Panc1 (cell line): ENCODE results near the gene ERG28. TPM values are rescaled to one million over a fixed set of nuclear protein-coding genes. Genes with fewer than 3 reads are reported as not detected.

Experiments
- ATAC-seq: fragments of 200-7000 bp; cut with Tn5 transposase; 2 replicates; pipeline ENCODE4 v1.9.1; 2020; ENCODE audit warnings: mild to moderate bottlenecking, moderate library complexity
- Bru-seq: library from RNA; stranded (reverse); fragments of 400-500 nt; gene quantifications from one replicate; lab custom pipeline; 2021; lab: Mats Ljungman, UMichigan
- BruChase-seq, 2 experiments: library from RNA; stranded (reverse); fragments of 400-500 nt; gene quantifications; one replicate each; lab custom pipeline; 2021; lab: Mats Ljungman, UMichigan
- BruUV-seq: library from RNA; stranded (reverse); fragments of 400-500 nt; replicated peaks from 2 replicates; lab custom pipeline; 2021; lab: Mats Ljungman, UMichigan
- CTCF ChIA-PET: fragments of 300-600 bp; sonication (Branson Sonifier 250); formaldehyde crosslinking; loops from one replicate; lab custom pipeline; 2022; ENCODE audit warnings: antibody characterized with exemption; lab: Charles Lee
- POLR2A ChIA-PET: fragments of 300-600 bp; sonication (Branson Sonifier 250); formaldehyde crosslinking; loops from one replicate; lab custom pipeline; 2022; ENCODE audit warnings: antibody characterized with exemption; lab: Charles Lee
- DNase-seq: peaks from one replicate; pipeline ENCODE4 v3.0.0-alpha.2; 2010; ENCODE audit warnings: low read depth, low spot score
- H3K27ac ChIP-seq: 2 replicates; pipeline ENCODE4 v1.5.1; 2011; ENCODE audit warnings: mild to moderate bottlenecking, low read length, inconsistent platforms
- H3K27me3 ChIP-seq: fragments of 200-500 bp; sonication (Bioruptor generic); 2 replicates; pipeline ENCODE4 v1.6.0; 2014; ENCODE audit warnings: low read length, inconsistent platforms; ENCODE audit not compliant: control insufficient read depth, insufficient read depth
- H3K36me3 ChIP-seq: fragments of 200-500 bp; sonication (Bioruptor generic); 2 replicates; pipeline ENCODE4 v1.5.1; 2014; ENCODE audit warnings: inconsistent platforms, mild to moderate bottlenecking, low read length, moderate library complexity; ENCODE audit not compliant: control insufficient read depth, insufficient read depth
- H3K4me1 ChIP-seq: 2 replicates; pipeline ENCODE4 v1.5.1; 2011; ENCODE audit warnings: inconsistent platforms, mild to moderate bottlenecking, low read length, moderate library complexity; ENCODE audit not compliant: control insufficient read depth, insufficient read depth
- H3K4me3 ChIP-seq, 2 experiments: 2 replicates each; pipeline ENCODE4 v1.5.1; 2011 to 2012; ENCODE audit warnings: low read depth in 2 of 2, low read length in 2 of 2, mild to moderate bottlenecking in 2 of 2, inconsistent platforms in 1 of 2, moderate library complexity in 1 of 2
- H3K9me3 ChIP-seq: fragments of 200-500 bp; sonication (Bioruptor generic); 2 replicates; pipeline ENCODE4 v1.5.1; 2014; ENCODE audit warnings: low read depth, mild to moderate bottlenecking, inconsistent platforms, low read length, moderate library complexity; ENCODE audit not compliant: control insufficient read depth, insufficient read depth
- POLR2AphosphoS5 ChIP-seq: IDR thresholded peaks from 2 replicates; pipeline ENCODE4 v1.6.1; 2012; ENCODE audit warnings: mild to moderate bottlenecking, low read depth, low read length, moderate library complexity
- SIN3A ChIP-seq: IDR thresholded peaks from 2 replicates; pipeline ENCODE4 v1.6.1; 2012; ENCODE audit warnings: low read depth, mild to moderate bottlenecking, low read length, moderate library complexity, borderline replicate concordance; ENCODE audit not compliant: insufficient read depth
- TCF7L2 ChIP-seq: IDR thresholded peaks from 2 replicates; pipeline ENCODE4 v1.6.1; 2011; ENCODE audit warnings: mild to moderate bottlenecking, low read depth, low read length, inconsistent platforms
- in situ Hi-C: cut with HindIII; loops from 2 replicates; pipeline ENCODE4 v1.10.0; 2016; ENCODE audit warnings: low sequenced_read_pairs, low pct_unique_long_range_greater_than_20kb
- intact Hi-C: fragments of 100-400 bp; cut with micrococcal nuclease; formaldehyde crosslinking; loops from one replicate; pipeline ENCODE4 v1.10.0; 2022; ENCODE audit not compliant: unreplicated experiment
- long read RNA-seq: library from polyadenylated mRNA; unstranded; transcript quantifications from one replicate; pipeline ENCODE4 v2.0.0, GENCODE V29; 2021; ENCODE audit not compliant: unreplicated experiment
- polyA plus RNA-seq: library from polyadenylated mRNA; unstranded; fragments of >200 nt; gene quantifications from one replicate; pipeline ENCODE4 v1.2.1, GENCODE V29; 2012; ENCODE audit warnings: missing spikeins; ENCODE audit not compliant: insufficient read length
- total RNA-seq: library from RNA; stranded (reverse); gene quantifications from one replicate; pipeline ENCODE4 v1.2.1, GENCODE V29; 2021; ENCODE audit not compliant: unreplicated experiment
- TF ChIP-seq, protein P1 (sequence below): fragments of 450-650 bp; IDR thresholded peaks from 2 replicates; pipeline ENCODE4 v1.5.1; 2017; ENCODE audit warnings: mild to moderate bottlenecking
- TF ChIP-seq, protein P2 (sequence below), 2 experiments: IDR thresholded peaks; 2 replicates each; pipeline ENCODE4 v1.6.1; 2011 to 2012; ENCODE audit warnings: low read depth in 2 of 2, control low read depth in 1 of 2, low read length in 1 of 2, mild to moderate bottlenecking in 1 of 2, moderate library complexity in 1 of 2; ENCODE audit not compliant: insufficient read depth in 1 of 2

Gene ERG28, protein sequence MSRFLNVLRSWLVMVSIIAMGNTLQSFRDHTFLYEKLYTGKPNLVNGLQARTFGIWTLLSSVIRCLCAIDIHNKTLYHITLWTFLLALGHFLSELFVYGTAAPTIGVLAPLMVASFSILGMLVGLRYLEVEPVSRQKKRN
- total RNA-seq (23.1 TPM), Bru-seq, nascent RNA (percentile 61 among the genes with signal in this experiment), BruChase-seq, experiment 1, labeled RNA remaining after a 2-hour chase (percentile 67 among the genes with signal in this experiment), BruChase-seq, experiment 2, labeled RNA remaining after a 6-hour chase (percentile 83 among the genes with signal in this experiment)
- 19.3 TPM for polyA plus RNA-seq
- long read RNA-seq, transcript ERG28-201 (5 exons, 2,633 nt): major isoform, 83 of 92 reads
- long read RNA-seq, partial matches to known transcripts: 1 of 92 reads
- long read RNA-seq, other reads (novel, unspliced or antisense): 8 of 92 reads

DNA sequence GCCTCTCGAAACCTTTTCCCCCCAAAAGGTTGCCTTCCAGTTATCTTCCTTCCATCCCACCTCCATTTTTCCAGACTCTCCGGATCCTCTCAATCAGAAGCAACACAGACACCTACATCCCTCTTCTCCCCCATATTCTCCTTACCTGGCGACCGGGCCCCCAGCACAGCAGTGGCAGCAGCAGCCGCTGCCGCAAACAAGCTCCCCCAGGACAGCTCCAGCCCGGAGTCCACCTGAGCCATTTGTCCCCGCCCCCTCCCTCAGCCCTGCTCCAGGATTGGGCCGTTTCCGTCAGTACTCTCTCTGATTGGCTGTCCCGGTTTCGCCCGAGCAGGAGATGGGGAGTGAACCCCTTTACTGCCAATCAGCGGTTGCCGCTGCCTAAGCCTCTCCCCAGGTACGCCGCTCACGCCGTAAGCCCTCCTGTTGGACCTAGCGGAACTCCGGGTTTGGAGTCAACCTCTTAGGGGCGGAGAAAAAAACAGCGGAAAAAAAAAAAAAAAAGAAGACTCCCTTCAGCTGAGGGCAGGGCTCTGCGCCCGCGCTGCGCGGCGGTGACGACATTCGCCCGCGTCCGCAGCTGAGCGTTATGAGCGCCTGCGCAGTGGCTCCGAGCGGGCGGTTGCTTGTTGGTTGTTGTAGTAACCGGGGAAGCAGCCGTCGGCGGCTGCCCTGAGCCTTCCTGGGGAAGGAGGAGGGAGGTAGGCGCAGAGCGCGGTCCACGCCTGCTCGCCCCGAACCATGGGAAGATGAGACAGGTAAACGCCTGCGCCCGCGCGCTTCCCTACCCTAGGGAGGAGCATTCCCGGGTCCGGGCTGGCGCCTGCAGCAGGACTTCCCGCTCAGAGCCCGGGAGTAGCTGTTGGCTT, at the start of gene ERG28, which contains the start of gene TTLL5:
Gene ERG28, minus strand, starts transcription at position 247 of the 869 bp plus-strand sequence. CDS start 3,374 bp downstream, outside the sequence.
Gene TTLL5, plus strand, starts transcription at position 617 of the 869 bp plus-strand sequence. CDS start 1,904 bp downstream, outside the sequence.
- no TSS peak for BruUV-seq
- CTCF ChIA-PET: no interaction called here
- 0 out of 2 replicates have a peak, but pooled peaks have one; percentile 51 for TF ChIP-seq SIN3A
- TF ChIP-seq, protein P1, sequence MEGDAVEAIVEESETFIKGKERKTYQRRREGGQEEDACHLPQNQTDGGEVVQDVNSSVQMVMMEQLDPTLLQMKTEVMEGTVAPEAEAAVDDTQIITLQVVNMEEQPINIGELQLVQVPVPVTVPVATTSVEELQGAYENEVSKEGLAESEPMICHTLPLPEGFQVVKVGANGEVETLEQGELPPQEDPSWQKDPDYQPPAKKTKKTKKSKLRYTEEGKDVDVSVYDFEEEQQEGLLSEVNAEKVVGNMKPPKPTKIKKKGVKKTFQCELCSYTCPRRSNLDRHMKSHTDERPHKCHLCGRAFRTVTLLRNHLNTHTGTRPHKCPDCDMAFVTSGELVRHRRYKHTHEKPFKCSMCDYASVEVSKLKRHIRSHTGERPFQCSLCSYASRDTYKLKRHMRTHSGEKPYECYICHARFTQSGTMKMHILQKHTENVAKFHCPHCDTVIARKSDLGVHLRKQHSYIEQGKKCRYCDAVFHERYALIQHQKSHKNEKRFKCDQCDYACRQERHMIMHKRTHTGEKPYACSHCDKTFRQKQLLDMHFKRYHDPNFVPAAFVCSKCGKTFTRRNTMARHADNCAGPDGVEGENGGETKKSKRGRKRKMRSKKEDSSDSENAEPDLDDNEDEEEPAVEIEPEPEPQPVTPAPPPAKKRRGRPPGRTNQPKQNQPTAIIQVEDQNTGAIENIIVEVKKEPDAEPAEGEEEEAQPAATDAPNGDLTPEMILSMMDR: no peak
- TF ChIP-seq, protein P2, sequence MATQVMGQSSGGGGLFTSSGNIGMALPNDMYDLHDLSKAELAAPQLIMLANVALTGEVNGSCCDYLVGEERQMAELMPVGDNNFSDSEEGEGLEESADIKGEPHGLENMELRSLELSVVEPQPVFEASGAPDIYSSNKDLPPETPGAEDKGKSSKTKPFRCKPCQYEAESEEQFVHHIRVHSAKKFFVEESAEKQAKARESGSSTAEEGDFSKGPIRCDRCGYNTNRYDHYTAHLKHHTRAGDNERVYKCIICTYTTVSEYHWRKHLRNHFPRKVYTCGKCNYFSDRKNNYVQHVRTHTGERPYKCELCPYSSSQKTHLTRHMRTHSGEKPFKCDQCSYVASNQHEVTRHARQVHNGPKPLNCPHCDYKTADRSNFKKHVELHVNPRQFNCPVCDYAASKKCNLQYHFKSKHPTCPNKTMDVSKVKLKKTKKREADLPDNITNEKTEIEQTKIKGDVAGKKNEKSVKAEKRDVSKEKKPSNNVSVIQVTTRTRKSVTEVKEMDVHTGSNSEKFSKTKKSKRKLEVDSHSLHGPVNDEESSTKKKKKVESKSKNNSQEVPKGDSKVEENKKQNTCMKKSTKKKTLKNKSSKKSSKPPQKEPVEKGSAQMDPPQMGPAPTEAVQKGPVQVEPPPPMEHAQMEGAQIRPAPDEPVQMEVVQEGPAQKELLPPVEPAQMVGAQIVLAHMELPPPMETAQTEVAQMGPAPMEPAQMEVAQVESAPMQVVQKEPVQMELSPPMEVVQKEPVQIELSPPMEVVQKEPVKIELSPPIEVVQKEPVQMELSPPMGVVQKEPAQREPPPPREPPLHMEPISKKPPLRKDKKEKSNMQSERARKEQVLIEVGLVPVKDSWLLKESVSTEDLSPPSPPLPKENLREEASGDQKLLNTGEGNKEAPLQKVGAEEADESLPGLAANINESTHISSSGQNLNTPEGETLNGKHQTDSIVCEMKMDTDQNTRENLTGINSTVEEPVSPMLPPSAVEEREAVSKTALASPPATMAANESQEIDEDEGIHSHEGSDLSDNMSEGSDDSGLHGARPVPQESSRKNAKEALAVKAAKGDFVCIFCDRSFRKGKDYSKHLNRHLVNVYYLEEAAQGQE (IDR thresholded peaks at IDR 0.05; ENCODE audit: insufficient read depth in 1 of 2, low read depth in 2 of 2, low read length in 1 of 2): 0 out of 4 replicates have a peak, but pooled peaks of 1 of the 2 experiments have one; percentile 26
- Histone ChIP-seq H3K27me3 (no peaks in the 10 kb centered on the region), H3K9me3 (no peaks in the 10 kb centered on the region), H3K27ac (peak within 1 kb of the TSS; percentile 89), H3K4me3 (peak within 1 kb of the TSS; percentile 94 to 97), H3K36me3 (peaks cover 3% of the 10 kb centered on the region; the same call in 1 of the 2 replicates), H3K4me1 (peaks cover 5% of the 10 kb centered on the region; the same call in 1 of the 2 replicates)
- intact Hi-C loops: no loop called here
- POLR2A ChIA-PET: interaction anchor here (0.6 to 0.8 kb wide), 5 partner anchors 63 to 401 kb away, joined by 3 to 5 read pairs (median 3); no protein-coding TSS in a partner anchor
- in situ Hi-C loops: no loop called here
- peak; percentile 99 for ATAC-seq
- peak; percentile 85 for DNase-seq

DNA sequence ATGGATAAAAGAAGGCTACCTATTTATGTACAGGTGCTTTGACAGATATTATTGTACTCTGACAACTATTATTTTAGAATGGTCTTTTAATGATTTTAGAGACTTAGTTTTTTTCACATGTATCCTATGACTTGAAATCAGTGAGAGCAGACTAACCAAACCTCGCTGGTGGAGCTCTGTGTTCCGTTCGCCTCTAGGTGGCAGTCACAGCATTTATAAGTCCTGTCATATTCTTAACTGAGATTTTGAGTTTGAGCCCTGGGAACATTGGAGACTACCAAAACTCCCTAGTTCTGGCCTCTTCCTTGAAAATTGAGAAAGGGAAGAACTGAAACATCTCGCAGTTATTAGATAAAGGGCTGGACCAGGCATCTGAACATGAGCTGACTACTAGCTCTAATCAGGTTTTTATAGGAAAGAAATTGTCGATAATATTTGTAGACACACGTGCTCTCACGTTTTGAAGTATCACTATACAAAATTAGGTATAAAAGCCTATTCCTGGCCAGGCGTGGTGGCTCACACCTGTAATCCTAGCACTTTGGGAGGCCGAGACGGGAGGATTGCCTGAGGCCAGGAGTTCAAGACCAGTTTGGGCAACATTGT, 48.6 kb upstream of the ERG28 start:
- CTCF ChIA-PET: interaction anchor here (0.5 to 3.5 kb wide), 7 partner anchors 85 to 304 kb away, joined by 3 to 54 read pairs (median 4); partner anchors contain the start of gene TGFB3
- TF ChIP-seq, protein P2 (IDR thresholded peaks at IDR 0.05; ENCODE audit: insufficient read depth in 1 of 2, low read depth in 2 of 2, low read length in 1 of 2): no peak
- TF ChIP-seq, protein P1: peak; percentile 78
- no peak for TF ChIP-seq POLR2AphosphoS5
- no peak for TF ChIP-seq SIN3A
- no peak for TF ChIP-seq TCF7L2
- Histone ChIP-seq H3K27ac (no peak overlapping the region), H3K4me1 (peaks cover 19% of the 10 kb centered on the region), H3K36me3 (no peaks in the 10 kb centered on the region; the same call in 1 of the 2 replicates), H3K27me3 (no peaks in the 10 kb centered on the region), H3K4me3 (no peak overlapping the region), H3K9me3 (no peaks in the 10 kb centered on the region)
- ATAC-seq (peak; percentile 80), DNase-seq (peak; percentile 45)
- POLR2A ChIA-PET: interaction anchor here (0.7 kb wide), 1 partner anchor 444 kb away, joined by 13 read pairs; no protein-coding TSS in a partner anchor
- in situ Hi-C loops: no loop called here
- no TSS peak for BruUV-seq
- intact Hi-C loops: no loop called here
